ENCODE measurements around the gene TMEM167B.

DNA sequence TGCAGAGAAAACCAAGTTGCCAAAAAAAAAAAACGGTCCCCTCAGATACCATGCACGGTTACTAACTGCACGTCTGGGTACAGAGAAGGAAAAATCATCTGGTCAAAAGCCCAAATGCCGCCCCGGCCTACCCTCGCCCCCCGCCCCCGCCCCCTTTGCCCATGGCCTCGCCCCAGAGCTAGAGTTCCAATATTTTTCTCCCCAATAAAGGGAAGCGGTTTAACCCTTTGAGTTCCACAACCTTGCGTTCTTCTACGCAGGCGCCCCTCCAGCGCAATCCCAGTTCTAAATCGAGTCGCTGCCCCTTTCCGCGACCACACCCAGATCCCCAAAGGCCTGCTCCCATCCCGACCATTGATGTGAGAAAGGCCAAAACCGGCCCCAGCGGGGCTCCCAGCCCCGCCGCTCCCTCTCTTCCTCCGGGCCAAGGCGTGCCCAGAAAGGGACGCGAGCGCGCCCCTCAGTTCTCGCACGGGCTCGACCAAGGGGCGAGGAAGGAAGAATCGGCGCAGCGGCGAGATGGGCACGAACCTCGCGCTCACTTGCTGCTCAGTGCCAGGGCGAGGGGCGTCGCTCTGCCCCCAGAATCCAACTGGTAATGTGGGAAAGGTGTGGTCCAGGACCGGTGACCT lies 49.5 kb upstream of the TMEM167B start:
- TF ChIP-seq POLR2AphosphoS5 (IDR thresholded peaks at IDR 0.05; ENCODE audit: low read depth, low read length) (no peak), CTCF (IDR thresholded peaks at IDR 0.05) (no peak), REST (IDR thresholded peaks at IDR 0.05; ENCODE audit: insufficient read depth in 1 of 2, low read depth in 2 of 2, low read length in 1 of 2) (no peak), TCF7L2 (IDR thresholded peaks at IDR 0.05; ENCODE audit: low read depth, low read length) (no peak), SIN3A (IDR thresholded peaks at IDR 0.05; ENCODE audit: borderline replicate concordance, insufficient read depth, low read depth, low read length) (no peak)
